HG03066 (cell line): ENCODE results near the gene SPAG17.

Experiments used
- ATAC-seq: cut with Tn5 transposase; IDR thresholded peaks from one replicate; pipeline ENCODE4 v1.9.1; 2021; ENCODE audit warnings: low read depth; ENCODE audit not compliant: unreplicated experiment

SPAG17 gene

DNA sequence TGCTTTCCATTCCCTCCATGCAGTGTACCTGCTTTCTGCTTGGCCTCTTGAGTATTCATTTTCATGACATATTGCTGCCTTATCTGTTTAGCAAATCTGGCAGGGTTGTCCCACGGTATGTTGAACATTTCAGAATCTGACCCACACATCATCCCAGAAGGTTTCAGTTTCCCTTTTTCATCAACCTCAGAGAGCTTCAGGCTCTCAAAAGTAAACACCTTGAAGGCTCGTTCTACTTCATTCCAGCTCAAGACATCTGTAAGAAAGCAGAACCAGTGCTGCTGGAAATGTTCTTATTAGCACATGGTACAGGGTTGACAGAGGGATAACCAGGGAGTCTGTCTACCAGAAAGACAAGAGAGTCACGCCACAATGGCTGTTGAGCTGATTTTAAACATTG lies 103.6 kb downstream of the SPAG17 start:
- ATAC-seq, result no peak

DNA sequence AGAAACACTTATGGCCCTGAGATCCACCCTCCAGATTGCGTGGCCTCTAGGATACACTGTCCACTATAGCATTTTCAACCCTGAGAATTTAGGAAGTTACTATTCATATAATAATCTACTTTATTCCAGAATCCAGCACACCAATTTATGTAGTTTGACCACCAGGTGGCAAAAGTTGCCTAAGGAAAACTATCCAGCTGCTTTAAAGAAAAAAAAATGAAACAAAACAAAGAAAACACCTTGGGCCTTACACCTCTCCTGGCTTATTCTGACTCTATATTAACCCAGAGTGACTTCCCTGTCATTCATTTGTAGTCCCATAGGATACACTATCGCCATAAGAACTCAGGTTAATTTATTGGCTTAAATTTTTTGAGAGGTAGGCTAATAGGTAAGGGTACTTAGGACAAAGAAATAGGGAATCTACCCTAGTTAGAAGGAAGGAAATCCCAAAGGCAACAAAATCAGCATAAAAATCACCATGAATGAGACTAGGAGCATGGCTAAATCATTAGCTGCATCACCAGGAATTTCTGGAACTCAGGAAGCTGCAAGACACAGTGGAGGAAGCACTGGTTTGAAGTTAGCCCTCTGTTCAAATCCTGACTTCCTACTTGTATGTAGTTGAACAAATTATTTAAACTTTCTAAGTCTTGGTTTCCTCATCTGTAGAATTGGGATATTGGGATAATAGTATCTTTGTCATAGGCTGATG lies 107.5 kb downstream of the SPAG17 start:
- ATAC-seq, result no peak

DNA sequence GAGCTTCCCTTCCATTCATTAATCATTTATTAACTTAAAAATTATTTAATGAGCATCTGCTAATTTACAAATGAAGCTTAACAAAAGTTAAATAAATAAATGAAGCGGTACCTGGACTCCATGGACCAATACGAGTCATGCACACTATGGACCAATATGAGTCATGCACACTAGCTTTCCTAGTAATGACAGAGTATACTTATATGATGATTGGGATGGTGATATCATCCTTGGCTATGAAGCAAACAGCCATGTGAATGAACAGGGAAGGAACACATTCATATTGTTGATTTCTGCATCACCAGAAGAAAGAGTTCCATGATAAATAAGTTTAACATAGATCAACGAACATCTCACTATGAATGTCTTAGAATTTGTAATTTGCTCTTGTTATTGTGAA lies 109.9 kb downstream of the SPAG17 start:
- ATAC-seq, result no peak

DNA sequence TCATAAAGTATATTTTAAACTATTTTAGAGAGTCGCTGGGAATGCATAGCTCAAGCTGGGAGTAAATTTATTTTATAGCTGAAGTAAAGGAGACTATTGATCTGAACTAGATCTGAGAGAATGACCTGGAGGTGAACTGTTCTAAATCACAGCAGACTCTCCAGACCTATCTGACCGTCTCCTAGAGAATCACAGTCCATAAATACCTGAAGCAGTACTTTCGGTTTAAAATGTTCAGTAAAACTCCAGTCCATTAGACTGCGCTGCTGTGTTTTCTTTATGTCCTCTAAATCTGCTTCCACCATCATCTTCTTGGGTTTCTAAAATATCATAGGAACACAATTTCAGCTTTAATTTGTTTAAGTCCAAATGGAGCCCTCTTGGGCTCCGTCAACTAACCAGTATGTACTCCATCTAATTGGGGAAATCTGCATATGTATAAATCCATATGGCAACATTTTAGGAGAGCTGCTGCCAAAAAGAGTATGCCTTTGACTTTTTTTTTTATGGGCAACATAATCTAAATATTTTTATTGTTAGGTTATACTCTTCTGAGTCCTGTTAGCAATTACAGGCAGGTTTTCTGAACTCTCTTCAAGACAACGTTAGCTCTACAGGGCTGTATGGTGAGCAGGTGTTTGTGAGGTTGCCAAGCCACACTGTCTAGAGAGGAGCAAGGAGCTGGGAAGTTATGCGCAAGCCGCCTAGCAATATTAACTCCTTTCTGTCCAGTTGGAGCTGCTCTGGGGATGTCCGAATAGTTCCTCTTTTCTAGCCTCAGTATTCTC lies 111.2 kb downstream of the SPAG17 start:
- no peak for ATAC-seq

DNA sequence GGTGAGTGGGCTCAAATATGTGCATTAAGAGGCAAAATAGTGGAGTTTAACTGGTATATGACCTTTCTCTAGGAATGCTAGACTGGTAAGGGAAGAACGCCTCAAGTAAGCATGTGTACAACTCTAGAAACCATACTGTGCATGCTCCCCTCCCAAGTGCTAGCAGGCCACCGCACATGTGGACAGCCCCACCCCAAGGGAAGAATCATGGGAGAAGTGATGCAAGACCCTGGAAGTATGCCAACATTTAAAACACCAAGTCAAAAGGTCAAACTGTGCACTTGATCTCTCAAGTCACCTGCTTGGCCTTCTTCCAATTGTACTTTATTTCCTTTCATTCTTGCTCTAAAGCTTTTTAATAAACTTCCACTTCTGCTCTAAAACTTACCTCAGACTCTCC lies 135.0 kb downstream of the SPAG17 start:
- no peak for ATAC-seq

DNA sequence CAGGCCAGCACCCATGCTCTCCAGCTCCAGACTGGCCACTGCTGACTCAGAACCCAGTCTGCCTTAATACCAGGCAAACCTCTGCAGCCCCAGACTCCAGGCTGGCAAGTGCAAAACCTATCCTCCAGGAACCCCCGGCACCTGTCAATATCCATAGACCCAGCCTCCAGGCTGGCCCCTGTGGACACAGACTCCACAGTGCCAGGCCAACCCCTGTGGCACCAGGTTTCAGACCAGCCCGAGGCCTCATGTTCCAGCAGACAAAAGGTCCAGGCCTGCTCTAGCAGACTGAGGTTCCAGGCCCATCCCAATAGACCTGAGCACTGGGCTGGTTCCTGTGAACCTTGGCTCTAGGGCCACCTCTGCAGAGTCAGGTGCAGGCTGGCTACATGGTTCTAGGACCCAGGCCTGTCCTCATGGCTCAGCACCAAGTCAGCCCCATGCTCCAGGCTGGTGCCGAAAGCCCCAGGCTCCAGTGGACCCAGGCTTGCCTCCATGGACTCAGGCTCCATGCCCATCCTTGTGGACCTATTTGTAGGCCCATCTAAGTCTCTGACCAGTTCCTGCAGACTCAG lies 137.3 kb downstream of the SPAG17 start:
- no peak for ATAC-seq

DNA sequence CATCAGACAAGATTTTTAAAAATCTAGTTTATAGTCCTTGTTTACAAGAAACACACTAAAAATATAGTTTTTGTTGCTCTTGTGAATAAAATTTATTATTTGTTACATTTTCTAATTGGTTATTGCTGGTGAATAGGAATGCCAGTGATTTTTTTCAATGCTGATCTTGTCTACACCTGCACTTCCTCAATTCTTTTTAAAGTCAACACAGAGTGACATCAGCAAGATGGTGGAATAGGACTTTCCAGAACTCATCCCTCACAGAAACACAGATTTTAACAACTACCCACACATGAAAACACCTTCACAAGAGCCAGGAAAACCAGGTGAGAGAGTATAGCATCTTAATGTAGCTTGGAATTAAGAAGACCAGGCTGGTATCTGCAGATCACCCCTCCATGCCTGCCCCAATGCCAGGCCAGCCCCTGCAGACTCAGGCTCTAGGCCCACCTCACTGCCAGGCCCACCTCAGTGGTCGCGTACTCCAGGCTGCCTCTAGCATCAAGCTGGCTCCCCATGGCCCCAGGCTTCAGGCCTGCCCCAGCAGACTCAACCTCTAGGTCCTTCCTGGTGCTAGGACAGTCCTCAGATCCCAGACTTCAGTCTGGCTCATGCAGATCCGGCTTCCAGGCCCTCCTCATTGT lies 137.9 kb downstream of the SPAG17 start:
- ATAC-seq, result no peak

DNA sequence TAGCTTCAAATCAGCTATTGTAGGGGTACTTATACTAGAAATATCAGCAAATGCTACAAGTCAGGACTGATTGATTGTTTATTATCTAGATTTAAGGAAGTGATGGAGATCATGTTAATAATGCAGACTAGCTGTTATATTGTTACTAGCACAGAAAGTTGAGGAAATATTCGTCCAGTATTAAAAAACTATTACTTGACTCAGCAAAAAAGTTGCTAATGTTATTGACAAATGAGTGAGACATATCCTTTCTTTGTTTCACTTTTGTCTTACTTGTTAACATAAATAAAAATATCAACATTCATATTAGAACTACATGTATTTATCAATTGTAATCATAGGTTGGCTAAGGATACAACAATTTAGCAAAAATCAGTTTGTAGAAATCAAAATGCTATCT lies 141.4 kb downstream of the SPAG17 start:
- no peak for ATAC-seq

DNA sequence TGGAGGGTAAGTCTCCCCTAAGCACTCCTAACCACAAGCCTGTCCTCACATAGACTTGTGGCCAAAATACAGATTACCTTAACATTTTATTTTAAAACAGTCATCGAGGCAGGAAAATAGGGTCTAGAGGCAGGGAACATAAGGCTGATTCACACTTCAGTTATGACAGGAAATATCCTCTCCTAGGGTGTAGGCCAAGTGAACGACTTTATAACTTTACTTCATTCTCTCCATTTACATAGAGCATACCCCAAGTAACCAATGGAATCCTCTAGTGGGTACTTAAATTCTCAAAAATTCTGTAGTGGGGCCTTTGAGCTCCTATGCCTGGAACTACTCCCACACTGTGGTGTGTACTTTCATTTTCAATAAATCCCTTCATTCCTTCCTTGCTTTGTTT lies 142.5 kb downstream of the SPAG17 start:
- ATAC-seq, result no peak

DNA sequence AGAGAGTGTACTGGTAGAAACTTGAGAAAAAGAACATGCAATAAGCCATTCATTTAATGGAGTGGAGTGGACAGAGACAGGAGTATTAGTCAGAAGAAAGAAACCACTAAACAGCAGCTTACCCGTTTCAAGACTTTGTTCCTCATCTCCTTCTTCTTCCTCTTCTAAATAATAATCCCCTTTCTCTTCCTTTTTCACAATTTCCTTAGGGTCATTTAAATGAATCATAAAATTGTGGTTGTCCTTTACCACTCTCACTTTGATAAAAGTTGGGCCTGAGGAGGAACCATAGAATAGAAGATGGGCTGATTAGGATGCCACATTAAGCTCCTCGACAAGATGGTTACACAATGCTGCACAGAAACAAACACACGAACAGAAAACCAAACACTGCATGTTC lies 145.9 kb downstream of the SPAG17 start:
- no peak for ATAC-seq

DNA sequence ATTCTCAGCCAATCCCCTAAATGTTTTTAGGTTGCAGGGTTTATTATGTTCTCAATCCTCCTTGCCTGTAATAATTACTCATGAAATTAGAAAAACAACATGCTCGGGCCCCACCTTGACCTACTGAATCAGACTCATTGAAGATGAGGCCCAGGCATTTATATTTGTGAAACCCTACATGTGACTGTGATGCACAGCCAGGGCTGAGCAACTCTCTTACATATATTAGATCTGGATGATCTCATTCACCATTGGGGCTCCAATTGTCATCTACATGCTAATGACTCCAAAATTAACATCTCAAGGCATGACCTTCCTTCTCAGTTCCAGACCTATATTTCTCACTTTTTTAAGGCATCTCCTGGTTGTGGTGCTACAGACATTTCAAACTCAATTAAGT lies 152.1 kb downstream of the SPAG17 start:
- ATAC-seq, result no peak

DNA sequence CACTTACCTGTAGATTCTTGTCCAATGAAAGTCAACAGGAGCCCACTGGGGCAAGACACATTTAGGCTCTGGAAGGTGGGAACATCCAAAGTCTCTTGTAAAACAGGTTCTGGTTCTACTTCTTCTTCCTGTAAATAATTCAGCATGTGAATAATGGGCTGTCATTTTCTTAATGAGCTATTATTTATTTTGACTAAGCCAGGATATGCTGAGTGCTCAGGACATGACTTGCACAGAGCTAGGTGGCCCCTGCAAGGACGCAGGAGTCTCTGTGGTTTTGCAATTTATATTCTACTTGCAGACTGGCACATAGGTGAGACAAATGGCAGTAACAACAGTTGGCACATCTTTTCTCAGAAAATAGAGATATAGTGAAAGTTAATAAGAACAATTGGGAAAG lies 156.8 kb downstream of the SPAG17 start:
- no peak for ATAC-seq

DNA sequence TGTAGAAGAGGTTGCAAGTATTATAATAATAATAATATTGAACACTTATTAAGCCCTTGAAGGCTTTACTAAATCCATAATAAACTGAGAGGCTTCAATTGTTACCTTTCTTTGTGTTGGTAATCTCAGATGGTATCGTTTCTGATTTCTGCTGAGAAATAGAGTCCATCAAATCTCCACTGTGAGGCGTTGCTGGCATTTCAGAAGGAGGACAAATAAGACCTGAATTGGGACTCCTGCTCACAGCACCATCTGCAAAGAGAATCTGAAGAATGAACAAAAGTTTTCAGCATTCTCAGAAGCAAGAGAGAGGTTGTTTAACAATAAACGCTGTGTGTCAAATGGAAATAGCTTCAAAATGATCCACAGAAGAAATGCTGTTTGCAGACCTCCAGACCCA lies 161.8 kb downstream of the SPAG17 start:
- ATAC-seq, result no peak

DNA sequence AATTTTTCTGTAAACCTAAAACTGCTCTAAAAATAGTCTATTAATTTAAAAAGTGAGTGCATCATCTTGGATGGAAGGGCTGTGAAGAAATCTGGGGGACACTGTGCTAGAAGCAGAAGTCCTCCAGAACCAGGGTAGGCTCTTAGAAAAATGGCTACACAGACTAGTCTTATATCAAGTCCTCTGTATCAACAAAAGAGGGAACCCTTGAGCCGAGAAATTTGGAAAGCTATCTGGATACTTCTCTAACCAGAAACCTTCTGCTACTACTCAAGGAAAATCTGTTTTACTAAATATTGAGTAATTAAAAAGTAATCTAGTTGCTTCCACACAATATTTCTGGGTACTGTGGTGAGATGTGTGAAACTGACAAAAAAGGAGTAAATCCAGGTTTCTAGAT lies 163.4 kb downstream of the SPAG17 start:
- ATAC-seq, result no peak

DNA sequence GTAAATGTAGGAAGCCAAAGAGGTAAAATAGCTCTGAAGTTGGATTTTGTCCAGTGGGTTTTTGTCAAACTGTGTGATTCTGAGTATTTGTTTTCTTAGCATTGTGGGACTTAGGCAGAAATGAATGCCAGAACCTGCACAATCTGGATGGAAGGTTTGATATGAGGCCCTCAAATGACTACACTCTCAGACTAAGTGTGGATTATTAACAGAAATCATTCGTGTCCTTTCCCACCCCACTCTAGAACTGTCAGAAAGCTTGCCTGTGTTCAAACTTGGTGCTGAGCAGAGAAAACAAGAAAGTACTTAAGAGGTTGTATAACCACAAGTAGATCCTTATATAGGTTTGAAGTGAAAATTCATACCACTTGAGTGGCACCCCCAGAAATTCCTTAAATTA lies 167.0 kb downstream of the SPAG17 start:
- no peak for ATAC-seq

DNA sequence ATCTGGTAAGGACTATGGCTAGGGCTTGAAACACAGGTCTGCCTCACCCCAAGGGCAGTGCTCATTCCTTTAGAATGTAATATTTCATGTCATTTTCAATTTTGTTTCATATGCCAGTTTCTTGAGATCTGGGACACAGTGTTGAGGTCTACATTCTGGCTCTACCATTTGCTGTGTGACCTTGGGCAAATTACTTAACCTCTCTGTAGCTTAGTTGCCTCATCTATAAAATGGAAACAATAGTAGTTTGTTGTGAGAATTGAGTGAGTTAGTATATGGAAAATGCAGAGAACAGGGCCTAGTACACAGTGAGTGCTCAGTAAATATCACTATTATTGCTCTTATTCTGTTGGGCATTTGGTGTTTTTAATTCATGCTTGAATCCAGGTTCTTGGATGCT lies 171.1 kb downstream of the SPAG17 start:
- ATAC-seq, result no peak

DNA sequence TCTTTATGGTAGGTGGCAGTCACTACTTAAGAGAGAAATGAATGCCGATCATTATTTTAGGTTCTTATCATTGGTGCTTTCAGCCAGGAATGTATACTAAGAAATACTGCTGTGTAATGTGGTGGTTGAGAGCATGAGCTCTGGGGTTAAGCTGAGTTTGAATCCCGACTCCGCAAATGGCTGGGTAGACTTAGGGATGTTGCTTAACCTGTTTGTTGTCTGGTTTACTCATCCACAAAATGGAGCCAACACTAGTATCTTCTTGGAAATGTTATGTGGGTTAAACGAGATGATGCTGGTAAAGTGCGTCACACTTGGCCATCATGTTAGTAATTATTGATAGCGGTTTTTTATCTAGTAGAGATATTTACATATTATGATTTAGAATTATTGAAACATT lies 171.7 kb downstream of the SPAG17 start:
- no peak for ATAC-seq

DNA sequence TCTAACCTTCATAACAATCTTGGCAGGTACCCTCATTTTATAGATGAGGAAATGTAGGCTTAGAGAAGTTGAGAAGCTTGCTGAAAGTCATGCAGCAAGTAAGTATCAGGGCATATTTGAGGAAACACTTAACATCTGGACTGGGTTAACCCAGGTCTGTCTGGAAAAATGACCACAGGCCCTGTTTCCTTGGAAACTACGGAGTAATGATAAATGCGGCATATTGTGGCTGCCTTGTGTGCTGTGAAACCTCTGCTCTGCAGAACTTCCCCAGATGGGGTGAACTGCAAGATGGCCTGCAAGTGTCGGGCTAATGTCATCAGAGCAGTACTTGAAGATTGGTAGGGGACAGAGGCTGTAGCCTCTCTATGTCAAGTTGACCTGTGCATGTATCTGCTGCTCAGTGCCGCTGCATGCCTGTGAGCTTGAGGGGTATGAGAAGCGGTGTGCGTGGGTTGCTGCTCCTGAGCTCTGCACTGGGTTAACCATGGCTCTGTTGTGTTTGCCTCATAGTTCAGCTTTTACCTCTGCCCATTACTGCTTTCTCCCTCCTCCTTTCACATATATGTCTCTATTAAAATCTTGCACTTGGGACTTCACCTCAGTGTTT lies 172.4 kb downstream of the SPAG17 start:
- no peak for ATAC-seq

DNA sequence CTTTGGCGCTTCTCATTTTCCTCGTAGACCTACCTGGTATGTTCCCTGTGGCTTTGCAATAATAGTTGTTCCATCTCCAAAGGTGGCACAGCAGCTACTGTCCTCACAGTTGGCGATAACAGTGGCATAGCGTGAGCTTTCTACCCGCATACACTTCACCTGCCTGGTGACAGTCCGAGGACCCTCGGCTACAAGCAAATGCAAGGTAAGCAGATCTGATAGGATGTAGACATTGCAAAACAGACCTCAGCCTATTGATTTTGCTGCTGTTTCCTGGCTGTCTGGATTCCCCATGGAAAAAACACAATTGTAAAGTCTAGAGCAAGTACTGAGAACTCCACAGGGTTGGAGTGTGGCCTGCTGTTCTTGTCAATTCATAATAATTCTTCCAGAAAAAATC lies 177.0 kb downstream of the SPAG17 start:
- ATAC-seq, result no peak

DNA sequence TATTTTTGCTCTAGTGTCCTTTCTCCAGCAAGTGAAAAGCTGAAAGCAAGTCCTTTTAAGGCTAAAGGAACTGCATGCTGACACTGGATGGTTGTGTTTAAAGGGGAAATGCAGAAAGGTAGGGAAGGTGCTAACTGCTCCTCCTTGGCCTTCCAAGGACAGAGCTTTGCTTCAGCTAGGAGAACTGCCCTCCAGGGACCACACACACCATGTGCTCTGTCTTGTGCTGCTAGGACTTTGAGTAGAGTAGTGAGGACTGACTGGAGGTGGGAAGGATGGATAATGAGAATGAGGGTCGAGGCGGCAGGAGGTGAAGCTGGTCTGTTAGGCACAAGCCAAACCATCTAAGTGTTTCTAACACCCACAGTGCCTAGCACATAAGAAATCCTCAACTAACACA lies 177.6 kb downstream of the SPAG17 start:
- no peak for ATAC-seq

DNA sequence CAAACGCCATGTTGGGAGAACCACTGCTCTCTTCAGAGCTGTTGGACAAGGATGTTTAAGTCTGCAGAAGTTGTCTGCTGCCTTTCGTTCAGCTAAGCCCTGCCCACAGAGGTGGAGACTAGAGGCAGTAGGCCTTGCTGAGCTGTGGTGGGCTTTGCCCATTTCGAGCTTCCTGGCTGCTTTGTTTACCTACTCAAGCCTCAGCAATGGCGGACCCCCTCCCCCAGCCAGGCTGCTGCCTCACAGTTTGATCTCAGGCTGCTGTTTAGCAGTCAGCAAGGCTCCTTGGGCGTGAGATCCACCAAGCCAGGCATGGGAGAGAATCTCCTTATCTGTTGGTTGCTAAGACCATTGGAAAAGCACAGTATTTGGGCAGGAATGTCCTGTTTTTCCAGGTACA lies 180.7 kb downstream of the SPAG17 start:
- no peak for ATAC-seq
